Naive B cell (primary cell): Measurements from ENCODE around the gene SGK1. TPM values are rescaled to one million over a fixed set of nuclear protein-coding genes. Genes with fewer than 3 reads are reported as not detected.
"Not testable (repeated sequence)": the region's sequence is repeated elsewhere in the genome, so short reads cannot be mapped to it uniquely, and the experiment has no call there.

Experiments used
- ATAC-seq, 2 donors: fragments of 150-1000 bp; cut with Tn5 transposase; 2 replicates each; pipeline ENCODE4 v1.10.0; 2021; ENCODE audit warnings: low read depth in 2 of 2, mild to moderate bottlenecking in 2 of 2, moderate library complexity in 2 of 2
- DNase-seq: peaks from one replicate; pipeline ENCODE4 v3.0.0; 2022
- H3K27ac Mint-ChIP-seq, 6 donors: one replicate each; pipeline ENCODE4 v1.8.0; 2020 to 2022; ENCODE audit warnings: mild to moderate bottlenecking in 6 of 6, mixed read lengths in 6 of 6, moderate library complexity in 5 of 6, inconsistent platforms in 2 of 6
- H3K27me3 Mint-ChIP-seq, 3 donors: one replicate each; pipeline ENCODE4 v1.8.0; 2021 to 2022; ENCODE audit warnings: mixed read lengths in 3 of 3, mild to moderate bottlenecking in 1 of 3
- H3K36me3 Mint-ChIP-seq, 2 donors: one replicate each; pipeline ENCODE4 v1.8.0; 2020 to 2022; ENCODE audit warnings: mixed read lengths in 2 of 2, inconsistent platforms in 1 of 2, mild to moderate bottlenecking in 1 of 2
- H3K4me1 Mint-ChIP-seq, 3 donors: one replicate each; pipeline ENCODE4 v1.8.0; 2020 to 2022; ENCODE audit warnings: mixed read lengths in 3 of 3, inconsistent platforms in 1 of 3, mild to moderate bottlenecking in 1 of 3, moderate library complexity in 1 of 3
- H3K4me3 Mint-ChIP-seq, 8 donors: one replicate each; pipeline ENCODE4 v1.8.0; 2020 to 2022; ENCODE audit warnings: mild to moderate bottlenecking in 8 of 8, mixed read lengths in 8 of 8, moderate library complexity in 8 of 8, inconsistent platforms in 2 of 8
- H3K9me3 Mint-ChIP-seq, 7 donors: one replicate each; pipeline ENCODE4 v1.8.0; 2020 to 2022; ENCODE audit warnings: mixed read lengths in 7 of 7, mild to moderate bottlenecking in 5 of 7, inconsistent platforms in 2 of 7, moderate library complexity in 1 of 7
- polyA plus RNA-seq, 6 donors: library from polyadenylated mRNA; unstranded; fragments of 300-500 nt; fragmentation: Illumina TruSeq; gene quantifications; one replicate each; pipeline ENCODE4 v1.2.3, GENCODE V29; 2021; ENCODE audit warnings: low read depth in 6 of 6

SGK1 gene
- polyA plus RNA-seq, 6 donors from 2014 or later, result 6.6 to 59.1 (median 24.3) TPM

GRCh38 chr6:134193536-134194498 lies 124.1 kb downstream of the SGK1 start:
- no peak for DNase-seq
- Mint-ChIP-seq H3K27me3 (no peaks in the 10 kb centered on the region), H3K9me3 (no peaks in the 10 kb centered on the region), H3K27ac (no peak overlapping the region), H3K4me1 (peaks cover 7 to 27% (median 9%) of the 10 kb centered on the region in 3 donors), H3K4me3 (no peak overlapping the region), H3K36me3 (peaks cover 0 to 5% of the 10 kb centered on the region in 2 donors)
- ATAC-seq, result no peak

DNA sequence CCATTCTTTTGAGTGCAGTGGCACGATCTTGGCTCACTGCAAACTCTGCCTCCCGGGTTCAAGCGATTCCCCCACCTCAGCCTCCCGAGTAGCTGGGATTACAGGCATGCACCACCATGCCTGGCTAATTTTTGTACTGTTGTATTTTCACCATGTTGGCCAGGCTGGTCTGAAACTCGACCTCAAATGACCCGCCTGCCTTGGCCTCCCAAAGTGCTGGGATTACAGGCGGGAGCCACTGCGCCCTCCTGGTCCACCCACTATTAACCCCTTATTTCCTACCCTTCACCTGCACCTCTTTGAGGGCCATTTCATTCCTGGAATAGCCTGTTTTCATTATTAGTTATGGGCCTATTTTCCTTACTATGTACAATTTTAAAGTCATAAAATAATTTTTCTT lies 125.3 kb downstream of the SGK1 start:
- DNase-seq, H3K9me3 Mint-ChIP-seq, ATAC-seq, H3K36me3 Mint-ChIP-seq, H3K27me3 Mint-ChIP-seq, H3K4me3 Mint-ChIP-seq: not testable (repeated sequence)
- H3K27ac Mint-ChIP-seq, result peak overlapping the region in 3 of 6 donors; percentile 10 to 88 (median 63)
- H3K4me1 Mint-ChIP-seq, result peaks cover 6 to 34% (median 7%) of the 10 kb centered on the region in 3 donors

DNA sequence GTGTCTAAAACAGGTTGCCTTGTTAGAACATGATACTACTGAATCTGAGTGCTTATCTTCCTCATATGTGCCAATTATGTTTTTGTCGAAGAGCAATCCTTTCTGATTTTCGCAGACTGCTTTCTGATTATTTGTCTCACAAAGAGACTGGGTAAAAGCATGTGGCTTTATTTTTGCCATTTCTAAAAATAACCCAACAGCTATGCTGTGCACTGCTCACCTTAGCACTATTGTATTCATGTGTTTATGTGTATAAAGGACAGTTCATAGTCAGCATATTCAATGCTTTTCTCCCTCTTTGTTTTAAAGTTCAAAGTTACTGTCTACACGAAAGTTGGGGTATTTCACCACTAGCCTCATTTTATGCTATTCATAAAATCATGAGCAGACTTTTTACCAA lies 127.0 kb downstream of the SGK1 start:
- H3K36me3 Mint-ChIP-seq, result no peaks in the 10 kb centered on the region

GRCh38 chr6:134187751-134188150 lies 130.2 kb downstream of the SGK1 start:
- no peaks in the 10 kb centered on the region for H3K9me3 Mint-ChIP-seq
- ATAC-seq (no peak), DNase-seq (no peak)
- H3K4me3 Mint-ChIP-seq, result no peak overlapping the region
- H3K4me1 Mint-ChIP-seq, result peaks cover 7 to 41% (median 14%) of the 10 kb centered on the region in 3 donors
- H3K36me3 Mint-ChIP-seq, result no peaks in the 10 kb centered on the region
- H3K27me3 Mint-ChIP-seq, result no peaks in the 10 kb centered on the region
- no peak overlapping the region for H3K27ac Mint-ChIP-seq

More for the DNA sequence above, 127.0 kb downstream of the SGK1 start:
- DNase-seq, result no peak
- Mint-ChIP-seq H3K9me3 (no peaks in the 10 kb centered on the region), H3K4me3 (no peak overlapping the region), H3K4me1 (peaks cover 7 to 38% (median 10%) of the 10 kb centered on the region in 3 donors), H3K27me3 (no peaks in the 10 kb centered on the region), H3K27ac (peak overlapping the region in 1 of 6 donors; percentile 5)
- no peak for ATAC-seq

DNA sequence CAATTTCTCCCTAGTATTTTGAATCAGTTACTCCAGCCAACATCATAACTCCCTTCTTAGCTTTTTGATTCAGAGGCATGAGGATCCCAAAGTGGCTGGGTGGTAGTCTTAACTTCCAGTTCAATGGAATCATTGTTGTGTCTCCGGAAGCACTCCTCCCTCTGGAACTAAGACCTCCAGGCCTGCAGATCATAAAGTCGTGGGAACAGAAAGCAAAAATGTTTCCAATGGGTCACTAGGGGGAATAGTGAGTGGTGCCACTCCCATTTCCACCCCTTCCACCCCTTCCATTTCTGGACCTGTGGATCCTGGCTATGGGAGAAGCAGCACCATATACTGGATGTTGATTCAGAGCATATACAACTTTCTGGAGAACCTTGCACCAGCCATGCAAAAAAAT lies 130.8 kb downstream of the SGK1 start:
- Mint-ChIP-seq H3K4me1 (peaks cover 7 to 41% (median 14%) of the 10 kb centered on the region in 3 donors), H3K27me3 (no peaks in the 10 kb centered on the region), H3K27ac (no peak overlapping the region), H3K9me3 (no peaks in the 10 kb centered on the region), H3K36me3 (no peaks in the 10 kb centered on the region), H3K4me3 (no peak overlapping the region)
- DNase-seq (no peak), ATAC-seq (no peak)

GRCh38 chr6:134186355-134186754 lies 131.6 kb downstream of the SGK1 start:
- peaks cover 7 to 43% (median 14%) of the 10 kb centered on the region in 3 donors for H3K4me1 Mint-ChIP-seq
- no peak for DNase-seq
- H3K4me3 Mint-ChIP-seq, result no peak overlapping the region
- ATAC-seq, result no peak
- H3K27me3 Mint-ChIP-seq, result no peaks in the 10 kb centered on the region
- no peak overlapping the region for H3K27ac Mint-ChIP-seq
- no peaks in the 10 kb centered on the region for H3K9me3 Mint-ChIP-seq
- no peaks in the 10 kb centered on the region for H3K36me3 Mint-ChIP-seq

DNA sequence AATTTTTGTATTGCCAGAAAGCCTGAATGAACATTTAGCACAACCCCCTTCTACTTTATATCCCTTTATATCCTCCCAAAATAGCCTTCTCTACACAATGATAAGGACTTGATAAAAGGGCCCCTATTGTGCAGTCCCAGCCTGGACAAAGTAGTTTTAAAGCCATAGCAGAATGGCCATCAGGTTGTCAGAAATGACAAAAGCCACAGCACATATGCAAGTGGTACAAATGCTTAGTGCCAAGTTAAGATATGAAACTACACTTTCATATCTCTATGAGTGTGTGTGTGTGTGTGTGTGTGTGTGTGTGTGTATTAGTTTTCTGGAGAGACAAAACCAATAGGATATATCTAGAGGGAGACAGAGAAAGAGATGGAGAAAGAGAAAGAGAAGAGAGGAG lies 132.6 kb downstream of the SGK1 start:
- DNase-seq, result no peak
- Mint-ChIP-seq H3K9me3 (no peaks in the 10 kb centered on the region), H3K27ac (no peak overlapping the region), H3K4me1 (peaks cover 7 to 39% (median 8%) of the 10 kb centered on the region in 3 donors), H3K27me3 (no peaks in the 10 kb centered on the region), H3K4me3 (no peak overlapping the region), H3K36me3 (no peaks in the 10 kb centered on the region)
- ATAC-seq, result no peak

- Mint-ChIP-seq H3K4me1 (peaks cover 0 to 32% (median 8%) of the 10 kb centered on the region in 3 donors), H3K27me3 (no peaks in the 10 kb centered on the region), H3K9me3 (no peaks in the 10 kb centered on the region), H3K4me3 (no peak overlapping the region), H3K27ac (peak overlapping the region in 2 of 6 donors; percentile 27 to 69), H3K36me3 (no peaks in the 10 kb centered on the region)
- no peak for DNase-seq
- no peak for ATAC-seq
These were observed 134.1 kb downstream of the SGK1 start for GRCh38 chr6:134183844-134184243.

DNA sequence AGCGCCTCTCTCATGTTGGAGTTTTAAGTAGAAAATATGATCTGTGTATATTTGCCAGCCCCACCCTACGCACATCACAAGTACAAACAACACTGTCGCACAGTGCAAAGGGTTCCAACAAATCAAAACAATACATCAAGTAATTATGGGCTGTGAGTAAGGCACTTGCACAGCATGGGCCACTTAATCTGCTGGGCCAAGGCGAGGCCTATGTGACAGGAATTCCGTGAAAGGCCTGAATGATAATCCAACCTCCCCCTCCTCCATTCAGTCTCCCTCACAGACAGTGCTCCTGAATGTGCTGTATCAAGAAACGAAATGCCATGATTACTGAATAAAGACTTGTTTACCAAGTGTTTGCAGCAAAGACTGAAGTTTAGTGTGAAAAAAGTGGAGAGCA lies 135.4 kb downstream of the SGK1 start:
- DNase-seq, result no peak
- Mint-ChIP-seq H3K9me3 (no peaks in the 10 kb centered on the region), H3K36me3 (no peaks in the 10 kb centered on the region), H3K4me1 (peaks cover 12 to 34% (median 18%) of the 10 kb centered on the region in 3 donors), H3K27ac (no peak overlapping the region), H3K27me3 (no peaks in the 10 kb centered on the region), H3K4me3 (no peak overlapping the region)
- ATAC-seq, result no peak

DNA sequence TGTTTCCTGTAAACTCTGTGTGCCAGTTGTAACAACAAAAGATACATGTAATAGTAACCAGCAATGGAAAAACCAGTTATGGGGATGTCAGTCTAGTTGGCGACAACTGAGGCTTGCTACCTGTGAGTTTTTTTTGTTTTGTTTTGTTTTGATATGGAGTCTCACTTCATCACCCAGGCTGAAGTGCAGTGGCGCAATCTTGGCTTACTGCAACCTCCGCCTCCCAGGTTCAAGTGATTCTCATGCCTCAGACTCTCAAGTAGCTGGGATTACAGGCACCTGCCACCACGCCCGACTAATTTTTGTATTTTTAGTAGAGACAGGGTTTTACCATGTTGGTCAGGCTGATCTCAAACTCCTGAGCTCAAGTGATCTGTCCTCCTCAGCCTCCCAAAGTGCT lies 136.2 kb downstream of the SGK1 start:
- DNase-seq, ATAC-seq, H3K36me3 Mint-ChIP-seq, H3K9me3 Mint-ChIP-seq, H3K4me3 Mint-ChIP-seq, H3K27me3 Mint-ChIP-seq: not testable (repeated sequence)
- Mint-ChIP-seq H3K27ac (peak overlapping the region in 2 of 6 donors; percentile 6 to 57), H3K4me1 (peaks cover 17 to 34% (median 21%) of the 10 kb centered on the region in 3 donors)

- H3K27me3 Mint-ChIP-seq, ATAC-seq: not testable (repeated sequence)
These were observed 136.7 kb downstream of the SGK1 start for GRCh38 chr6:134181251-134181650.

GRCh38 chr6:134180540-134180939 lies 137.4 kb downstream of the SGK1 start:
- H3K27me3 Mint-ChIP-seq, H3K9me3 Mint-ChIP-seq, DNase-seq, ATAC-seq, H3K36me3 Mint-ChIP-seq, H3K27ac Mint-ChIP-seq: not testable (repeated sequence)
- Mint-ChIP-seq H3K4me3 (peak overlapping the region in 1 of 8 donors; percentile 48), H3K4me1 (peaks cover 24 to 32% (median 25%) of the 10 kb centered on the region in 3 donors)

More at GRCh38 chr6:134181251-134181650, 136.7 kb downstream of the SGK1 start:
- peak overlapping the region in 1 of 6 donors; percentile 6 for H3K27ac Mint-ChIP-seq
- not testable (repeated sequence) for DNase-seq, H3K36me3 Mint-ChIP-seq, H3K9me3 Mint-ChIP-seq, H3K4me3 Mint-ChIP-seq
- H3K4me1 Mint-ChIP-seq, result peaks cover 17 to 32% (median 18%) of the 10 kb centered on the region in 3 donors

- H3K36me3 Mint-ChIP-seq, result no peaks in the 10 kb centered on the region
- peak; percentile 61 for DNase-seq
- peak overlapping the region; percentile 84 to 99 (median 98) for H3K4me3 Mint-ChIP-seq
- no peaks in the 10 kb centered on the region for H3K9me3 Mint-ChIP-seq
- peaks cover 29 to 44% (median 39%) of the 10 kb centered on the region in 3 donors for H3K4me1 Mint-ChIP-seq
- H3K27me3 Mint-ChIP-seq, result no peaks in the 10 kb centered on the region
- ATAC-seq, result peak; percentile 44 to 46
- peak overlapping the region; percentile 34 to 98 (median 82) for H3K27ac Mint-ChIP-seq
These were observed 139.5 kb downstream of the SGK1 start for GRCh38 chr6:134178161-134179044.
